C4-2B (cell line): ENCODE results near the gene NOX5.

Source experiments
- CTCF ChIP-seq: fragments of 450-650 bp; conservative IDR thresholded peaks from 2 replicates; pipeline ENCODE4 v1.5.1; 2017; ENCODE audit warnings: mild to moderate bottlenecking
- ZFX ChIP-seq: fragments of 450-650 bp; IDR thresholded peaks from 2 replicates; pipeline ENCODE4 v1.6.1; 2017

- TF ChIP-seq CTCF, result no peak
- no peak for TF ChIP-seq ZFX
Measured at GRCh38 chr15:69045802-69046201, 31.3 kb downstream of the NOX5 start.
